Measurements from ENCODE around the gene SLCO1A2.

SLCO1A2 gene

DNA sequence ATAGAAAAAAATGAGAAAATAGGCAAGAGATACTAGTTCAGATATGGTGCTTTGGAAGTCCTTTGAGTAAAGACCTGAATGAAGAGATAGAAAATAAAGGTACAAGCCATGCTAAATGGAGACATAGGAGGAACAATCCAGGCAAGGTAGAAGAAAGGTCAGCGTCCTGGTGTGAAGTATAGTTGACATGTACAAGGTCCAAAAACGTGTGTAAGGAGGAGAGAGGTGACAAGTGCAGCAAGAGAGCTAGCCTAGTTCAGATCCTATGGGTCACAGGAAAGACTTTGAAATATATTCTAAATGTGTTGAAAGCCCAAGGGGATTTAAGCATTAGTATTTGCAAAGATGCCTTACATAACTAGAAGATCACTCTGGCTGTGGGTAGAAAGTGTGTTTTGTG lies 115.5 kb downstream of the SLCO1A2 start:
- TF ChIP-seq MYC (IDR thresholded peaks at IDR 0.05; ENCODE audit: low read depth, low read length) (no peak), POLR2A (IDR thresholded peaks at IDR 0.05; ENCODE audit: extremely low read depth, insufficient read length) (no peak), CTCF (IDR thresholded peaks at IDR 0.05; ENCODE audit: low read depth, low read length) (no peak)
- TF ChIP-seq, protein P1, sequence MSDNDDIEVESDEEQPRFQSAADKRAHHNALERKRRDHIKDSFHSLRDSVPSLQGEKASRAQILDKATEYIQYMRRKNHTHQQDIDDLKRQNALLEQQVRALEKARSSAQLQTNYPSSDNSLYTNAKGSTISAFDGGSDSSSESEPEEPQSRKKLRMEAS (IDR thresholded peaks at IDR 0.05; ENCODE audit: low read depth, low read length), result no peak
- DNase-seq (ENCODE audit: low read depth), result no peak
- H3K4me3 ChIP-seq (ENCODE audit: low read depth, low read length), result no peak overlapping the region
